Measurements from ENCODE around the gene DYNLT3. TPM values are rescaled to one million over a fixed set of nuclear protein-coding genes. Genes with fewer than 3 reads are reported as not detected.

Gene DYNLT3
- total RNA-seq (2022) (19.3 and 30.5 TPM in 2 replicates), Bru-seq, nascent RNA (percentile 75 among the genes with signal in this experiment), BruChase-seq, experiment 1, labeled RNA remaining after a 6-hour chase (percentile 93 among the genes with signal in this experiment), BruChase-seq, experiment 2, labeled RNA remaining after a 2-hour chase (percentile 83 among the genes with signal in this experiment)
- long read RNA-seq, transcript DYNLT3-201 (5 exons, 2,217 nt) = major isoform, 85 of 87 reads
- long read RNA-seq, partial matches to known transcripts = 1 of 87 reads
- long read RNA-seq, other reads (novel, unspliced or antisense) = 0 of 87 reads

DNA sequence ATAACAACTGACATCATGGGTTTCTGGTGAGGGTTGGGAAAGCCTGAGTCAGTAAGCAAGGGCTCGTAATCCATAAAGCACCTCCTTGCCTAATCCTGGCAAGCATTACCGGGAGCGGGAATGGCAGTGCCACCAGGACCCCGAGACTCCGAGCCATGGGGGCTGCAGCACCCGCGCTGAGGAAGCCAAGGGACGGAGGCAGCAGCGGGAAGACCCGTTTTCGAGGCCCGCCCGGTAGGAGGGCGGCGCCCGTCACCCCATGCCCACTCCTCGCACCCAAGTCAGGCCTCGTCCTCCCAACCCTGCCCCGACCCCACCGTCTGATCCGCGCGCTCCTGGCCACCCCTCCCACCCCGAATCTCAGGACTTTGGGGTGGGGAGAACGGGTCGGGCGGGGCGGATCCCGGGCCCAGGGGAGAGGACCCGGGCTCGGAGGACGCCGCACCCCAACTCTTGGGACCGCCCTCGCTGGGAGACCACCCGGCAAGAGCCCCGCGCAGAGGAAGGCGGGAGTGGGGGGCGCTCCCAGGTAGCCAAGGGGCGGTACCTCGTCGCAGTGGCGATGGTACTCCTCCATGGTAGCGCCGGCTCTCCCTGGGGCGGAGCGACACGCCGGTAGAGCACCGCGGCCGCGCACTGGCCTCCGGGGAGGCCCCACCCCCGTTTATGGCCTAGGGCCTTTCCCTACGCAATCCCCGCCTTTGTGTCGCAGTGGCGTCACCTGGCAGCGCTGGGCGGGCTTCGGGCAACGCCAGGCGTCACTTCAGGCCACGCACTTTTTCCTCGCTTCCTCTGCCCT, at the start of gene DYNLT3:
Gene DYNLT3, minus strand, starts transcription at position 638 of the 799 bp plus-strand sequence. Its CDS starts 61 bp downstream, at position 577.
- intact Hi-C loops (cut with micrococcal nuclease) = loop anchor here (1.0 kb wide), 1 partner anchor 328 kb away; no protein-coding TSS in a partner anchor
- peak within 1 kb of the TSS; percentile 39 for H3K27ac Mint-ChIP-seq (ENCODE audit: low read depth, unreplicated experiment)
- ChIA-PET CTCF (interaction anchor here (1.0 kb wide), 1 partner anchor 99 kb away, joined by 3 read pairs; no protein-coding TSS in a partner anchor), POLR2A (no interaction called here)
- H3K27me3 Mint-ChIP-seq (ENCODE audit: insufficient read depth, unreplicated experiment) = peaks cover 33% of the 10 kb centered on the region
- no peaks in the 10 kb centered on the region for H3K4me1 Mint-ChIP-seq (ENCODE audit: insufficient read depth, unreplicated experiment)
- TF ChIP-seq, protein P1, sequence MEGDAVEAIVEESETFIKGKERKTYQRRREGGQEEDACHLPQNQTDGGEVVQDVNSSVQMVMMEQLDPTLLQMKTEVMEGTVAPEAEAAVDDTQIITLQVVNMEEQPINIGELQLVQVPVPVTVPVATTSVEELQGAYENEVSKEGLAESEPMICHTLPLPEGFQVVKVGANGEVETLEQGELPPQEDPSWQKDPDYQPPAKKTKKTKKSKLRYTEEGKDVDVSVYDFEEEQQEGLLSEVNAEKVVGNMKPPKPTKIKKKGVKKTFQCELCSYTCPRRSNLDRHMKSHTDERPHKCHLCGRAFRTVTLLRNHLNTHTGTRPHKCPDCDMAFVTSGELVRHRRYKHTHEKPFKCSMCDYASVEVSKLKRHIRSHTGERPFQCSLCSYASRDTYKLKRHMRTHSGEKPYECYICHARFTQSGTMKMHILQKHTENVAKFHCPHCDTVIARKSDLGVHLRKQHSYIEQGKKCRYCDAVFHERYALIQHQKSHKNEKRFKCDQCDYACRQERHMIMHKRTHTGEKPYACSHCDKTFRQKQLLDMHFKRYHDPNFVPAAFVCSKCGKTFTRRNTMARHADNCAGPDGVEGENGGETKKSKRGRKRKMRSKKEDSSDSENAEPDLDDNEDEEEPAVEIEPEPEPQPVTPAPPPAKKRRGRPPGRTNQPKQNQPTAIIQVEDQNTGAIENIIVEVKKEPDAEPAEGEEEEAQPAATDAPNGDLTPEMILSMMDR (IDR thresholded peaks at IDR 0.05; ENCODE audit: unreplicated experiment) = no peak
- H3K9me3 Mint-ChIP-seq (ENCODE audit: unreplicated experiment) = no peaks in the 10 kb centered on the region
- peaks cover 5% of the 10 kb centered on the region for H3K36me3 Mint-ChIP-seq (ENCODE audit: insufficient read depth, unreplicated experiment)
- H3K4me3 Mint-ChIP-seq (ENCODE audit: unreplicated experiment) = peak within 1 kb of the TSS; percentile 75
- DNase-seq (ENCODE audit: unreplicated experiment) = peak; percentile 62
- no TSS peak for BruUV-seq (replicated peaks)

DNA sequence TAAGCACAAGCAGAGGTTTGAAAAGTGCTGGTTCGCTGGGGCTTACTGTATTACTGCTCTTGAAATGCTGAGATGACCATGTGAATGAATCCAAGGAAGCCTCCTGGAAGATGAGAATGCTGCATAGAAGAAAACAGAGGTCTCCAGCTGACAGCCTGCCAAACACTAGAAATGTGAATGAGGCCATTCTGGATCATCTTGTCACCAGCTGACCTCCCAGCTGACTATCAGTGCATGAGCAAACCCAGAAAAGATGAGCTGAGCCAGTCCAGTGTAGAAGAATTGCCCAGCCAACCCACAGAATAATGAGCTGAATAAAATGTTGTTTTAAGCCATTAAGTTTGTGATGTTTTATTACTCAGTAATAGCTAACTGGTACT, 49.1 kb upstream of the DYNLT3 start:
- Mint-ChIP-seq H3K36me3 (ENCODE audit: insufficient read depth, unreplicated experiment) (no peaks in the 10 kb centered on the region), H3K27ac (ENCODE audit: low read depth, unreplicated experiment) (no peak overlapping the region), H3K4me3 (ENCODE audit: unreplicated experiment) (no peak overlapping the region), H3K4me1 (ENCODE audit: insufficient read depth, unreplicated experiment) (no peaks in the 10 kb centered on the region), H3K27me3 (ENCODE audit: insufficient read depth, unreplicated experiment) (peaks cover 62% of the 10 kb centered on the region), H3K9me3 (ENCODE audit: unreplicated experiment) (no peaks in the 10 kb centered on the region)
- no peak for DNase-seq (ENCODE audit: unreplicated experiment)
- TF ChIP-seq, protein P1 (IDR thresholded peaks at IDR 0.05; ENCODE audit: unreplicated experiment) = no peak
- ChIA-PET POLR2A (no interaction called here), CTCF (interaction anchor here (1.1 kb wide), 1 partner anchor 151 kb away, joined by 3 read pairs; no protein-coding TSS in a partner anchor)
- intact Hi-C loops (cut with micrococcal nuclease) = no loop called here
- no TSS peak for BruUV-seq (replicated peaks)

- BruUV-seq (replicated peaks) = no TSS peak
- no peaks in the 10 kb centered on the region for H3K9me3 Mint-ChIP-seq (ENCODE audit: unreplicated experiment)
Observed at GRCh38 chrX:37895795-37896510, 48.6 kb upstream of the DYNLT3 start.

More at GRCh38 chrX:37895795-37896510, 48.6 kb upstream of the DYNLT3 start:
- DNase-seq (ENCODE audit: unreplicated experiment) = no peak
- H3K27me3 Mint-ChIP-seq (ENCODE audit: insufficient read depth, unreplicated experiment) = peaks cover 57% of the 10 kb centered on the region
- POLR2A ChIA-PET = no interaction called here
- no peak overlapping the region for H3K27ac Mint-ChIP-seq (ENCODE audit: low read depth, unreplicated experiment)
- intact Hi-C loops (cut with micrococcal nuclease) = no loop called here
- H3K4me1 Mint-ChIP-seq (ENCODE audit: insufficient read depth, unreplicated experiment) = no peaks in the 10 kb centered on the region
- H3K36me3 Mint-ChIP-seq (ENCODE audit: insufficient read depth, unreplicated experiment) = no peaks in the 10 kb centered on the region
- TF ChIP-seq, protein P1 (IDR thresholded peaks at IDR 0.05; ENCODE audit: unreplicated experiment) = no peak
- no peak overlapping the region for H3K4me3 Mint-ChIP-seq (ENCODE audit: unreplicated experiment)
- CTCF ChIA-PET = interaction anchor here (1.1 kb wide), 1 partner anchor 150 kb away, joined by 3 read pairs; no protein-coding TSS in a partner anchor

Data from MCF 10A (cell line).